DMS53 (cell line): ENCODE results near the gene PGAM2.
A peak's percentile ranks its signal among the peaks of the same experiment; 100 is the strongest.

ENCODE experiments used
- DNase-seq: peaks from one replicate; lab custom pipeline; 2025; lab: John Stamatoyannopoulos, UW

Gene PGAM2

GRCh38 chr7:44085546-44085945 lies 20.2 kb upstream of the PGAM2 start:
- no peak for DNase-seq

- DNase-seq = no peak
Measured at GRCh38 chr7:44084701-44085100, 19.3 kb upstream of the PGAM2 start.

- DNase-seq = no peak
Measured at GRCh38 chr7:44083796-44084195, 18.4 kb upstream of the PGAM2 start.

GRCh38 chr7:44082541-44083207 lies 17.3 kb upstream of the PGAM2 start:
- peak; percentile 100 for DNase-seq

- DNase-seq = peak; percentile 32
Measured at GRCh38 chr7:44081266-44081748, 15.9 kb upstream of the PGAM2 start.

- no peak for DNase-seq
Measured at GRCh38 chr7:44080686-44081265, 15.4 kb upstream of the PGAM2 start.

GRCh38 chr7:44080118-44080517 lies 14.8 kb upstream of the PGAM2 start:
- no peak for DNase-seq

GRCh38 chr7:44079331-44080021 lies 14.1 kb upstream of the PGAM2 start:
- DNase-seq = no peak

GRCh38 chr7:44078521-44078920 lies 13.2 kb upstream of the PGAM2 start:
- no peak for DNase-seq

- DNase-seq = no peak
Measured at GRCh38 chr7:44077681-44078091, 12.3 kb upstream of the PGAM2 start.

GRCh38 chr7:44077061-44077460 lies 11.7 kb upstream of the PGAM2 start:
- no peak for DNase-seq

- no peak for DNase-seq
Measured at GRCh38 chr7:44076101-44076895, 10.9 kb upstream of the PGAM2 start.

- DNase-seq = peak; percentile 24
Measured at GRCh38 chr7:44075296-44076075, 10.1 kb upstream of the PGAM2 start.

- DNase-seq = no peak
Measured at GRCh38 chr7:44074349-44074695, 9.0 kb upstream of the PGAM2 start.

GRCh38 chr7:44073664-44074348 lies 8.4 kb upstream of the PGAM2 start:
- DNase-seq = no peak

GRCh38 chr7:44072364-44073231 lies 7.2 kb upstream of the PGAM2 start:
- peak; percentile 72 for DNase-seq

- DNase-seq = peak; percentile 44
Measured at GRCh38 chr7:44071726-44072363, 6.5 kb upstream of the PGAM2 start.

GRCh38 chr7:44068054-44068453 lies 2.7 kb upstream of the PGAM2 start:
- peak; percentile 72 for DNase-seq
